D341Med (cell line): ENCODE data around the gene CHRDL2.
A peak's percentile ranks its signal among the peaks of the same experiment; 100 is the strongest.

Experiments
- DNase-seq: peaks from one replicate; pipeline ENCODE4 v3.0.0; 2012; ENCODE audit warnings: low spot score

The CHRDL2 gene

DNA sequence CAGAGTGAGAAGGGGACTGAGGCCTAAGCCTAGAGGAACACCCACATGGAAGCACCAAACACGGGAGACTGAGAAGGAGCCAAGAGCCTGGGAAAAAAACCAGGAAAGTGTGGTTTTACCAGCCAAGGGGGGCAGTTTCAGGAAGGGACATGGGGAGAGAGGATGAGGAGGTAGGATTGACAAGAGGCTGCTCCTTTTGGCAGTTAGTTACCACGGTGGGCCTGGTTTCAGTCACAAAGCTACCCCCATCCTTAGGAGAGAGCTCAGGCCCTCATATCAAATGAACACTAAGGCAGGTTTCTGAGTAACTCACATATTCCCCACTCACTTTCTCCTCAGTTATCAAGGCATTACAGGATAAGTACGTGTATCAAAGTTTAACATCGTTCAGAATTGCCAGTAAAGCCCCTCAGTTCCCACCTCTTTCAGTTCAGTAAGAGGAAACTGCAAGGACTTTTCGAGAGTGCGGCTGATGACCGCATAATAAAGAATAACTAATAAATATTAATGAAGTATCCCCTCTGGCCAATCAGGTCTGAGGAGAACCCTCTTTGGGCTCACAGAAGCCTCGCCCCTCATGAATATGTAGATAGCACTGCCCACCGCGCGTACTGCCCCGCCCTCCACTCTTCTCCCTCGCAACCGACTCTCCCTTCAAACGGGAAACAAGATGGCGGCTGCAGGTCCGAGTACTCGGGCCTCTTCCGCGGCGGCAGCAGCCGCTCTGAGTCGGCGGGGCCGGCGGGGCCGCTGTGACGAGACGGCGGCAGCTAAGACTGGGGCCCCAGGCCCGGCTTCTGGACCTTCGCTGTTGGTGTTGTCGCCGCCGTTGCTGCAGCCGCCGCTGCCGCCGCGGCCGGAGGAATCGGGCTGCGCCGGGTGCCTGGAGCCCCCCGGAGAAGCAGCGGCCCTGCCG lies 17.2 kb upstream of the CHRDL2 start, which contains the start of gene RNF169:
Gene RNF169, plus strand, starts transcription at position 639 of the 916 bp plus-strand sequence. Its CDS starts 32 bp downstream, at position 671.
- DNase-seq, result peak; percentile 94

DNA sequence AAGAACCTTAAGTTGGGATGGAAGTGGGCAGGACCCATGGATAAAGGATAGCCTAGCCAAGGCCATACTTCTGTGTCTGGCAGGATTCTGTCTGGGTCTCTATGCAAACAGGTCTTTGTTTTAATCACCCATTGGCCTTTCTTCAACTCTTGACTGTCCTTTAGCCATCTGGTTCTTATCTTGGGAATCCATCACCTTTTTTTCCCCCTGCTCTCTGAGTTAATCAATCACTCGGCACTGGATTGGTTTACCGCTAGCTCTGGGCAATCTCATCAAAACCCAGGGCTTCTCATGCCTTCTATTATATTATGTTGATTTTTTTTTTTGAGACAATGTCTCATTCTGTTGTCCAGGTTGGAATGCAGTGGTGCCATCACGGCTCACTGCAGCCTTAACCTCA lies 15.6 kb upstream of the CHRDL2 start:
- DNase-seq, result no peak

DNA sequence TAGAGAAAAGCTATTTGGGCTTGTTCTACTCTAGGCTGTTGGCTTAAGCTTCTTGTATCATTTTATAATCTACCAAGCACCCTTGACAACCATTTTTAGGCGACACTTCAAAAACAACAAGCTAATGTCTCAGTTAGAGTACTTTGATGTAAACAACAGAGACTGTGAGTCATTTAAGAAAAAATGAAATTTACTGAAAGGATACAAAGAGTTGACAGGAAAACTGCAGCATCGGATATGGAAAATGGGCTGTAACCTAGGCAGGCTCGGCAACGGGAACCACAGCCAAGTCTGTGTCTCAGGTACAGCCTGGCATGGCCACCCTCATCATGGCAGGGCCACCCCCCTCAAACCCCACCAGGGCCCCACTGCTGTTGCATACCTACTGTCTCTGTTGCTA lies 13.1 kb upstream of the CHRDL2 start:
- no peak for DNase-seq

DNA sequence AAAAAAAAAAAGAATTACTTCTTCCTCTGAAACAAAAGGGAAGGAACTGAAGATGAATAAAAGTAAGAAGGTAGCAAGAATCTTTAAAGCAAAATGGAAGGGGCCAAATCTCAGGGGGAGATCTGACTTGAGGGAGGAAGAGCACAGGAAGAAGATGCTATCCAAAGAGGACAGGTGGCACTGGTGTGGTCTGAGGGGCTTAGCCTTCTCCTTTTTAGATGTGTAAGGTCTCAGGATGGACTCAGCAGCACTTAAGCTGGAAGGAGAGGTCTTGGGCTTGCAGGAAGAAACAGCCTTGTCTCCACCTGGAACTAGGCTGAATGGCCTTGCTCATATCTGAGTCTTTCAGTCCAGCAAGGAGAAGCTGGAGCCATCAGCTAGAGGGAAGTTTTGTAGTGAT lies 12.4 kb upstream of the CHRDL2 start:
- DNase-seq, result no peak

DNA sequence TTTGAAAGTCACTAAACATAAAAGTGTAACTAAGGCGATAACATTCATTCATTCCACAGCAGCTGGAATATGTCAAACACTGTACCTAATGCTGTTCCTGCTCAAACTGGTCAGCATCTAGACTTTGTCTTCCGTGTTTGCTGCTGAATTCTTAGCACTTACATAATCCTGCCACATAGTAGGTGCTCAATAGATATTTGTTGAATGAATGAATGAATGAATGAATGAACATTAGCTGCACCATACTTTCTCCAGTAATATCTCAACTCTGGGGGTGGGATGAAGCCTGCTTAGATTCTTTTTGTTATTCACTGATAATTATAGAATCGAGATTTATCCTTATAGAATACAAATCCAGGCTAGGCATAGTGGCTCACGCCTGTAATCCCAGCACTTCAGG lies 10.8 kb upstream of the CHRDL2 start:
- DNase-seq, result no peak

DNA sequence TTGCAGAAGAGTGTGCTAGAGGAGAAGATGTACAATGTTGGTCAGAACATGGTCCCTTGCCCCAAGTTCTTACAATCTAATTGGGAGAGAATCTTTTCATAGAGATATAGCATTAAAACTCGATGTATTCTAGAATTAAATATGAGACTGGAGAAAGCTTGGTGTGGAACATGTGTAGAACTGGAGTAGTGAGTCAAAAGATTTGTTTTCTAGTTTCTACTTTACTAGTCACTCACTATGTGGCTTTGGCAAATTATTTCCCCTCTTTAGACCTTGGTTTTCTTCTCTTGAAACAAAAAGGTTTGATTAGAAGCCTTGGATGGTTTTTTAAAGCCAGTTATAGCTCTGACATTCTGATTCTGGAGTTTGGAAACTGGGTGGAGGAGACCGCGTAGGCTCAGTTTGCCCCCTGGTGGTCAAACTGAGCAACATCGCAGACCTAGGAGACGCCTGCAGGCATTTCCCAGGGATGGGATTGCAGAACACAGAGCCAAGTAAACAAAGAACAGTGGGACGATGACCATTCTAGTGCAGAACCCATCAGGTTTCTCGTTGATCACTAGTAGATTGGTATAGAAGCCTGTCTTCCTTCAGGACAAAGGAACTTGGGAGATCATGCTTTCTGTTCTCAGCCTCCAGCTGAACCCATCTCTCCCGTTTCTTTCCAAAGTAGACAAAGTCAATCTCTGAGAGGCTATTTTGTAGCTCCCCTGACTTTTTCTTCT lies 8.5 kb upstream of the CHRDL2 start:
- DNase-seq, result peak; percentile 82

DNA sequence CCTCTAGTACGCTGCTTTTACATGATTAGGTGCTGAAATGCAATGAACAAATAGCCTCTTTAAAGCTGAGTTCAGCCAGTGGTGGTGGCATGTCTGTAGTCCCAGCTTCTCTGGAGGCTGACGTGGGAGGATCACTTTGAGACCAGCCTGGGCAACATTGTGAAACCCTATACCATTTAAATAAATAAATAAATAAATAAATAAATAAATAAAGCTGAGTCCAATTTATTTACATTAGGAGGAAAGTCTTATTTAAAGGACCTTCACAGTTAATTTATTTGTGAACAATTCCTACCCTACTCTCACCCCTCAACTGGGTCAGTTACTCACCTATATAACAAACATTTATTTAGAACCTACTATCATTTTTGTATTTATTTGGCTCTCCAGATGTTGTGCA lies 4.8 kb upstream of the CHRDL2 start:
- no peak for DNase-seq

DNA sequence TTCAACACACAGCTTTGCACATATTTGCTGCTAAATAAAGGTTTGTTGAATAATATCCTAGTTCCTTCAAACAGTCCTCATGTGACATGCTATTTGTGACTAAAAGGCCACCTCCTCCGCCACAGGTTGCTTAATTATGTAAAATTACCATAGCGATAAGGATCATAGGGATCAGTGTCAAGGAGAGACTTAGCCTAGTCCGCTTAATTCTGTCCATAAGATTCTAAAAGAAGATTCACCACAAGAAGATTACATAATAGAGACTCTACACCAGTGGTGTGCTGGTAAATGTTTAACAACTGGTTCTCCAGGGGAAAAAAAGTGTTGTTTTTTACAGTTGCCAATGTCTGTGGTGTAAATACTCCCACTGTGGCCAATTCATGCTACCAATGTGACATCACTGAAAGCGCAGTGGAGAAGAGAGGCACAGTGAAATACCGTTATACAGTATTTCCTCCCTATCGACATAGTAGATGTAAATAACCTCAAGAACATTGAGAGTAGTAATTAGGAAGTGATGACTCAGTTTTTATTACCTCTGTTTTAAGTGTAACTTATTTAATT lies 4.2 kb upstream of the CHRDL2 start:
- DNase-seq, result no peak

DNA sequence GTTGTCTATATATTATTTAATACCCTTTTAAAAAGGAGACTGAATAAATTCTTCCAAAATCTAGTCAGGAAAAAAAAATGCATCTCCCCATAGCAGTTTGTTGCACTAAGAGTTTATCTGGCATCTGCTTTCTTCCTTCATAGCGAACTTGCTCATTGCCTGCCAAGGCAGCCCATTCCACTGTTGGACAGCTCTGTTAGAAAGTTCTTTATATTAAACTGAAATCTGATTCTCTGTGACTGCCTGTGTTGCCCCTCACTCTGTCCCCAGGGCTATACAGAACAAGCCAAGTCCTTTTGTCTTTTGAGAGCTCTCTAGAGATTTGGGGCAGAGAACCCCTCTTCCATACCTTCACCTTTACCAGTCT lies 3.3 kb upstream of the CHRDL2 start:
- no peak for DNase-seq

DNA sequence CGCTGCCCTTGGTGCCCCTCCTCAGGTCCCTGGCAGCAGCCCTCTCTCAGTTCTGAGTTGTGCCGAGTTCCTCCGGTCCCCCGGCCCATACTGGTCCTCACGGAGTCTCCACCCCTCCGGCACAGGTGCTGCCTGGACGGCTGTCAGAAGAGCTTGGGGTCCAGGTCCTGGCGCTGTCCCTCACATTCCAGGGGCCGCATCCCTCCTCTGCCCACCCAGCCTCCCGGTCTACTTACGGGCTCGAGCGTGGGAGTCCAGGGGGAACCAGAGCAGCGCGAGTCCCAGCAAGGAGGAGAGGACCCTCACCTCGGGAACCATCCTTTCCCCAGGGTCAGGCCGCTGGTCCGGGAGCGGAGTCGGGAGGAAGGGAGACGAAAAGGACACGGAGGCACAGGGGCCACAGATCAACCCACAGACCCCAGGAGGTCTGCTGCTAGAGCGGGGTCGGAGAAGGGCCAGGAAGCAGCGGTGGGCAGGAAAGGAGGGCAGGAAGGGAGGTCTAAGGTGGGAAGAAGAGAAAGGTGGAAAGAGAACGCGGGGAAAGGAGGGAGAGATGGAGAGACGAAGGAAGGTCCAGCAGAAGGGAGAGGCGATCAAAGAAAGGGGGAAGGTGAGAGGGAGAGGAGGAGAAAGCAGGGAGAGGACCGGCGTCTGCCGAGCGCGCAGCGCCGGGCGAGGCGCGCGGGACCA lies 510 bp downstream of the CHRDL2 start:
- DNase-seq, result no peak

DNA sequence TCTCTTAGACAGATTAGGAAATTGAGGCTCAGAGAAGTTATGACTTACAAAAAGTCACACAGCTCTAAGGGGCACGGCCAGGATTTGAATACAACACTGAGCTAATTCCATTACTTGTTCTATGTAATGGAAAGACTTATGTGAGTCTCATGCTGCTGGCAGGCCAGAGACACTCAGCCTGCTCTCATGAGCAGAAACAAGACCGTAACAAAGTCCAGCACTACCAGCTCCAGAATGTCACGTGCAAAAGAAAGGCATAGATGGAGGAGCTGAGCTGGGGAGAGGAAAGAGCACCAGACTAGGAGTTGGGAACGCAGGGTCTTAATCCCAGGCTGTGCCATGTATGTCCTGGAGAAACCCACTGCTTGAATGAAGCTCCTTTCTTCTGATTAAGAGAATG lies 1.8 kb downstream of the CHRDL2 start:
- no peak for DNase-seq

DNA sequence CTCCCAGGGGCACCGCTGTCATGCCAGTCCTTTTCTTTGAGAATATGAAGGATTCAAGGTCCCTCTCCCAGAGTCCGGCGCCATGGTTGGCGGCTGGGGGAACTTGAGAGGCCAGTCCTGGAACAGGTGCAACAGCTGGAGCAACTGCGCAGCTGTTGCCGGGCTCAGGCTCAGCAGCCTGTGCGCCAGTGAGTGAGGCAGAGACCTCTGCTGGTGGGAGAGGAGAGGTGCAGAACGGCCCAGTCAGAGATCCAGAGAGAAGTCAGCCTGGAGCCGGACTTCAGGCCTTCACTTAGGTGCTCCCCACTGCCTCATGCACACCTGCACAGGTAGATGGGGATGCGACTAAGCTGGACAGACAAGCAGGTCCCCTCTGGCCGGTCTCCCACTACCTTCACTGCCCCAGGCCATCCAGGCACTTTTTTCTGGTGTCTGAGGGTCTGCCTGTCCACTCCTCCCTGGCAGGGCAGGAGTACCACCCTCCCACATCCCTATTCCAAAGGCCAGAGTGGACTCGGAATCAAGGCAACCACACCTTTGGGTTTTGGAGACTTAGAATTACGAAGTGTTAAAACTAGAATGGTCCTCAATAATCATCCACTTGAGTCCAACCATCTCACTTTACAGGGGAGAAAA lies 4.6 kb downstream of the CHRDL2 start:
- peak; percentile 89 for DNase-seq

DNA sequence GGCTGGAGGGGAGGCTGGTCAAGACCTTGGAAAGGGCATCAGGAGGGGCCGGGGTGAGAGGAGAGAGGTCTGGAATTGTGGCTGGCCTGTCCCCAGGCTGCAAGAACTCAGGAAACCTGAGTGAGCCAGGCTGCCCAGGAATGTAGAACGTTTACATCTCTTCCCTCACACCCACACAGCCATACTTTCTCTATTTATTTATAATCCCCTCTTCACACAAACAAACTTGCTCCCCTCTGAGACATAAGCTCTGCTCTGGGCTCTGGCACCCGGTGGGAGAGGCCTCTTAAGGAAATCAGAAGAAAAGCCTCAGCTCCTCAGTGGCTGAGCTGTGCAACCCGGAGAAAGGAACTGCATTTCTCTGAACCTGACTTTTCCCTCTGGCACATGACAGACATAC lies 5.5 kb downstream of the CHRDL2 start:
- DNase-seq, result no peak

DNA sequence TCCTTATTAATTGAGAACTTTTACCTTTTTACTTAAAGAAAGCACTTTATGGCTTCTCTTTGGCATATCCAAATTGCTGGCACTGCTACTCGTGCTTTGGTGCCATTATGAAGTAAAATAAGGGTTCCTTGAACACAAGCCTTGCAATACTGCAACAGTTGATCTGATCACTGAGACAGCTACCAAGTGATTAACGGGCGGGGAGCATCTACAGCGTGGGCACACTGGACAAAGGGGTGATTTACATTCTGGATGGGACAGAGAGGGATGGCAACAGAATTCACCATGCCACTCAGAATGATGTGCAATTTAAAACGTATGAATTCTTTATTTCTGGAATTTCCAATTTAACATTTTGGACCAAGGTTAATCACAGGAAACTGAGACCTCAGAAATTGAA lies 7.7 kb downstream of the CHRDL2 start:
- no peak for DNase-seq

DNA sequence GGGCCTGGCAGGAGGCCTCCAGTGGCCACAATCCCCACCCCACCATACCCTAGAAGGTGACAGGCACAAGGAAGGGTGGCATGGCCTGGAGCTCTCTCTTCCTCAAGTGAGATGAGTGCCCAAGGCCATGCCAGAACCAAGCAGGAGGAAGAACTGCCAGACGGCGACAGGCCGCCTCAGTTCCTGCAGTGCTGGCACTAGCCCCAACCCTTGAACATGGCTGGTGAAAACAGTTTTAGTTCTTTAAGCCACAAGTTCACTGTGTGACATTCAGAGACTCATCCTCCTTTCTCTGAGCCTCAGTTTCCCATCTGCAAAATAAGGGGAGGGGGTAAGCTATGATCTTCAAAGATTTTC lies 9.8 kb downstream of the CHRDL2 start:
- no peak for DNase-seq

DNA sequence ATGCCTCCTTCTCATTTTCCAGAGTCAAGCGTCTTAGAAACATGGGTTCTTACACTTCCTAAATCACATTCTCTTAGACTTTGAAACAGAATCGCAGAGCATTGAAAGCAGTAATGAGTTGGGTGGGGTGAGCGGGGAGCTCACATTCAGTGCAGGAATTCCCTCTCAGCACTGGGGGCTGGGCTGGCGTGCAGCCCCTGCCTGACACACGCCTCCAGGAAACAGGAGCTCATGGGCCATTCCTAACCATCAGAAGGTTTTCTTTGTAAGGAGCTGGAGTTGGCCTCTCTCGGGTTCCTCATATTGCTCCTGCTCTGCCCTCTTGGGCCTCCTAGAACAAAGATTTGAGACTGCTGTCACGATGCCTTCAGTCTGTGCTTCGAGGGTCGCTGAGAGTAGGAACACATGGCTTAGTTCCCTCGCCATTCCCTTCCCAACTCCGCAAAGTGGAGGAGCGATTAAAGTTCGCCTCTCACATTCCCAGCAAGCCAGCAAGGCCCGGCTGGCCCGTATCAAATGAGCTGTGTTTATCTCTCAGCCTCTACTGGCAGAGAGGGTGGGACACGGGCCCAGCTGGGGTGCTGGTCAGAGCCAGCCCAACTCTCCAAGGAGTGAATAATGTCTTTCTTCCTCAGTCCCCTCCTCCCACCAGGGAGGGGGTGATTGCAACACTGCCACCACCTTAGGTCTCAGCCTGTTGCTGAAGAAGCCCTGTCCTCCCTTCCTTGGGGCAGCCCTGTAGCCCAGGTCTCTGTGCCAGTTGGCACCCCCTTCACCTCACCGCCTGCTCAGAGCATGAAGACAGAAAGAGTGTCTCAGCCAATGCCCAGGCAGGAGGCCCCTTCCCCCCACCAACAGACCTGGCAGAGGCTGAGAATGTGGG lies 10.4 kb downstream of the CHRDL2 start:
- DNase-seq, result no peak

DNA sequence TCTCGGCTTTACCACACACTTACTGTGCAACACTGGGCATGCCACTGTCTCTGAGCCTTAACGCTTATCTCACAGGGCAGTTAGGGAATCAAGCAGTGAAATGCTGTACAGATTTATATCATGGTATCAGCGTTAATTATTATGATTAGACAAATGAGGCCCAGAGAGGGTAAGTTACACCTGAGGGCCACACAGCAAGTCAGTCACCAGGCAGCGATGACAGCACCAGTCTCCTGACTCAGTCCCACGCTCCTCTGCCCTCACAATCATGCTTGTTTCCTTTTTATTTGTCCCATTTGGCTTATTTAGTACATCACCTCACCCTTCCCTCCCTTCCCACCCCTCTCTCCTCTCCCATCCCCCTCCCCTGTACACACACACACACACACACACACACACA lies 12.2 kb downstream of the CHRDL2 start:
- no peak for DNase-seq

DNA sequence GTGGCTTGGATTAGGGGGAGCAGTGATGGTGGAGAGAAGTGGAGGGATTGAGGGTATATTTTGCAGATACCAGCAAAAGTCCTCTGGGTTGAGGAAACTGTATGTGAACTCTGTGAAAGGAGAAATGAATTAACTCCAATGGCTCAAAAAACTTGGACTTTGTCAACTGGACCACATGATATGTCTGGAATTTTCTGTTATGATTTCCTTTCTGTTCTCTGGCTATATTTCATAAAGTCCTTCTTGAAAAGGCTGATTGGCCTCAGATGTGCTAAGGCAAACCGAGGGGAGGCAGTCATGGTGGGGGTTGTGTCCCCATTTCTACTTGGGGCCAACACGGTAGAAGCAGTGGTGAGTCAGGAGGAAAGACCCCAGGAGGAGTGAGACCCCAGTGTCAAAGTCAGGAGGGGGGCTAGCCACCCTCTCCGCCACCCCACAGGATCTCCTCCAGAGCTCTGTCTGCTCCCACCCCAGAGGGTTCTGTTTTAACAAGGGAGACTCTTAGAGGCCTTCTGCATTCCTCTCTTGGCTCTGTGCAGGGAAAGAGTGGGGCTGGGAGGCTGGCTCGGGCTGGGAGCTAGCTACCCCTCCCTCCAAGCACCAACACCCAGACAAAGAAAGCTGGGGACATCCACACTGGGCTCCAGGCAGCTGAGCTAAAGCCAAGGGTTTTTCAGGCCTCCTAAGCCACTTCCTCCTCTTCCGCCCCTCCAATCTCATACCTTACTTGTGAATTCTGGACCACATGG lies 13.8 kb downstream of the CHRDL2 start:
- DNase-seq, result no peak

DNA sequence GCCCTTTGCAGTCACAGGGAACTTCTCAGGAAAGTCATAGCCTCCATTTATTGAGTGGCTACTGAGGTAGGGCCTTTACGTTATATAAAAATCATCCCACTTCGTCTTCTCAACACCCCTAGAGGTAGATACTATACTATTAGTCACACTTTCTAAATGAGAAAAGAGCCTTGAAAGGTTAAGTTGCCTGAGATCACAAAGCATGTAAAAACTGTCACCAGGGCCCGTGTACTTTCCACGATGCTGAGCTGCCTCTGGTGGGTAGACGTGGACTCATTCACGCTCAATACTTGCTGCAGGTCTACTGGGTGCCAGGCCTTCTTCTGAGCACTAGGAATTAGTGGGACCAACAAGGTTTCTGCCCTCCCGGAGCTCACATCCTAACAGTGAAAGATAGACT lies 16.3 kb downstream of the CHRDL2 start:
- DNase-seq, result no peak

DNA sequence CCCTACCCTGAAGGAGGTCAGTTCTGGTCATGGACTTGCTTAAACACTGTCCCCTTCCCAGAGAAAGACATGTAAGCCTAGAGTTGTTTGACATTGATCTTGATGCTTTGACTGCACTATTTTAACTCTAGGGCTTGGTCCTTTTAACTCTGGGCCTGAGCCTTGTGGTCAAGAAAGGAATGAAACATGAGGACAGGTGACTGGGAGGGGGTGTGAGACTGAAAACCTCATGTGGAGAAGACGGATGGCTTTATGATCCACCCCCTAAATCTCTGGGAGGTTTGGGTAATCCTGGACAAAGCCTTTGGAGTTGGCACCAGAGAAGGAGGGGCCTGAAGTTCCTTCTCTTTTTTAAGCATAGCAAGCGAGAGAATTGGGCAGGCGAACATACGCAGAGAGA lies 17.5 kb downstream of the CHRDL2 start:
- no peak for DNase-seq
